NCI-H446 treated with DMSO at 0.1 percent for 48 hours (cell line): Measurements from ENCODE around the gene ICAM2.
"Not testable (repeated sequence)": the region's sequence is repeated elsewhere in the genome, so short reads cannot be mapped to it uniquely, and the experiment has no call there.

Source experiments
- DNase-seq: peaks from one replicate; lab custom pipeline; 2025; lab: John Stamatoyannopoulos, UW

The ICAM2 gene

DNA sequence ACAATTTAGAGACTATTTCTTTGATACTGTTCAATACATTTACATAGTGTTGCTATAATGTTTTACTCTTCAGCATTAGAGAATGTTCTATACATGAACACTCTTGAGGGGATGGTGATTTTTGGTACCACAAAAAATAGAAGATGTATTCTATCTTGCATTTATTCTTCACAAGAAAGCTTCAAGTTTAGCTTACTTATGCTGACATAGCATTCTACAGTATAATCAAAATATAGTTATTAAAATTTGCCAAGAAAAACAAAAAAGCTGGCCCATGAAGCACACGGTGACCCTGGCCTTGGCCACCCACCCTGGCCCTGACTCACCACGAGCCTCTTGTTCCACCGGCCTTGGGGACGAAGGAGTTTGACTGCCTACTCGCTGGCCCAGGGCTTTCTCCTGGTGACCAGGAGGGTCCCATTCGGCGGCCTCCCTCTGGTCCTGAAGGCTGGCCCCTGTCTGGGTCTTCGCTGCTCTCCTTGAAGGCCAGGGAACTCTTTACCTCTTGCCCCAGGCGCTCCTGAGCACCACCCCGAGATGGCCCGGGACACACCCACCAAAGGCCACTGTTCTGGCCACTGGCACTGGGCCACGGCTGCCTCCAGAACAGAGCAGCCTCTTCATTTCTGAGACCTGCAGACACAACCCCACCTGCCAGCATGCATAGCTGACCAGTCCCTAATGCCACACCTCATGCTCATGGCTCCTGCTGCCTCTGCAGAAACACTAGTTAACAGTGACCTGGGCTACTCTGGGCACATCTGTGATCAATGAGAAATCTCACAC is 22.5 kb upstream of the ICAM2 start:
- no peak for DNase-seq

DNA sequence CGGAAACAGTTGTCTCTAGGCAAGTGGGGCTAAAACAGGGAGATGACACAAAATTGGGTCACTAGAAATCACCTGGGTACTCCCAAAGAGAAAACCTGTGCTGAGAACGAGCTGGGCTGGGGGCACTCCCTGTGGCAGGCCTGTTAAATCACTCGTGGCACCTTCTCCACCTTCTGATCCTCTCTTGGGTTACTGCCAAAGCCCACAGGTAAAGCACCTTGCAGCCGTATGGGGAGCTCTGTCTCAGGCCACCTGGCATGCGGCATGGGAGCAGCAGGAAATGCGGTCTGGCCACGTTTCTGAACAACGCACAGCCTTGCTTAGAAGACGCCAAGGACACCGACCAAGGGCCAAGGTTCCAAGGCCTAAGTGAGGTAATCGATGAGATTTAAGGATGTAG is 21.5 kb upstream of the ICAM2 start:
- DNase-seq = no peak

- DNase-seq = no peak
These were observed 19.8 kb upstream of the ICAM2 start for GRCh38 chr17:64040206-64040605.

- DNase-seq = no peak
These were observed 18.6 kb upstream of the ICAM2 start for GRCh38 chr17:64039106-64039400.

GRCh38 chr17:64038331-64039105 is 18.1 kb upstream of the ICAM2 start:
- DNase-seq = no peak

- DNase-seq = no peak
These were observed 17.4 kb upstream of the ICAM2 start for GRCh38 chr17:64037802-64038201.

- DNase-seq = no peak
These were observed 16.7 kb upstream of the ICAM2 start for GRCh38 chr17:64037180-64037579.

DNA sequence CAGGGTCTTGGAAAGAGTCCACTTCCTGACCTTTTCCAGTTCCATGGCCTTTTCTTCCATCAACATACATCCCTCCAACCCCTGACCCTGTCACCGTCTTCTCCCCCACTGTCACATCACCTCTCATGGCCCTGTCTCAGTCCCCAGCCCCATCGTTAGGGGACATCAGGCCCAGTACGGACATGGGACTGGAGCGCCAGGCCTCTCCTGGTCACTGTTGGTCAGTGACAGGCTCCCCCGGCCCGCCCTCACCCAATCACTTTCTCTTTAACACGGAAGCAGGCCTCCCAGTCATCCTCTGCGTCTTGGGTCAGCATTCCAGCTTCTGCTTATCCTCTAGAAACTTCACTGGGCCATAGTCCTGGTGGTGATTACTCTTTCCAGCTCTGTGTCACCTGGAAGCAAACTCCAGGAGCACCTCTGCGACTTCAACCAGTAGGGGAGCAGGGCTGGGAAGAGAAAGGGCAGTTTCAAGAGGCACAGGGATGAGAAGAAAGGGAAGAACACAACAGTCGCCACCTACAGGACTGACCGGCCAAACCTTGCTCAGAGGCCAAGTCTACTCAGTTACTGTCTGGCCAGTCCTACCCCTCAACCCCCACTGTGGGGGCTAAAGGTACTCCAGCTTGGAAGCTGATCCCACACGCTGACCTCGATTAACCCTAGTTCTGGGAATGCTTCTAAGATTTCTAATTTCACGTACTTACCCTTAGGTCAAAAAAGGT is 15.9 kb upstream of the ICAM2 start:
- no peak for DNase-seq

DNA sequence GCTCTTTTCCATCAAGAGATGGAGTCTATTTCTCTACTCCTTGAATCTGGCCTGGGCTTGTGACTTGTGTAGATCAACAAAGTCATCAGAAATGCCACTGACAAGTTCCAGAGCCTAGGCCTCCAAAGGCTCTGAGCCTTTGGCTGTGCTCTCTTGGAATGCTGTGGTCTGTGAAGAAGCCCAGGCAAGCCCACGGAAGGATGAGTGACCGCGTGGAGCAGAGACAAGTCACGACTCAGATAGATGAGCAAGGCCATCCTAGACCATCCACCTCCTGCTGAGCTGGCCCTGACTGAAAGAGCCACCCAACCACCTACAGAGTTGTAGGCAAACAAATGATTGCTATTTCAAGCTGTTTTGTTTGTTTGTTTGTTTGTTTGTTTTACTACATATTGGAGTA is 11.6 kb upstream of the ICAM2 start:
- no peak for DNase-seq

DNA sequence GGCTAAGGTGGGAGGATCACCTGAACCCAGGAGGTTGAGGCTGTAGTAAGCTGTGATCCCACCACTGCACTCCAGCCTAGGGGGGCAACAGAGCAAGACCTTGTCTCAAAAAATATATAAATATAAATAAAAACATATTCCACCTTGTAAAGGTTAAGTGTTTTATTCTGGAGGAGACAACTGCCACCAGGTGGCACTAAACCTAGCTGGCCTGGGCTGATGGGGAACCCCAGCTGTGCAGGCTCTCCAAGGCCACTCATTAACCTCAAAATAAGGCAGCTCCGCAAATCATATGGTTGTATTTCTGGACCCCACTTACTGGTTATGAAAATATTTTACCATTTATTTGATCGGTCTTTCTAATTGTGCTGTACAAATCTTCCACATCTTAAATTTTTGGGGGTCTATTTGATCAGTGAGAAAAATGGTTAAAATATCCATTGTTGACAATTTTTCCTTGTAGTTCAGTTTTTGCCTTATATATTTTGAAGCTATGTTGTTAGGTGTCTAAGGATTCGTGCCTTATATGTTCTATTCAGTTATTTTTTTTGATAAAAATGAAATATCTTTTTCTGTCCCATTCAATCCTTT is 8.5 kb upstream of the ICAM2 start:
- DNase-seq = no peak

- DNase-seq = no peak
These were observed 5.4 kb upstream of the ICAM2 start for GRCh38 chr17:64025732-64026294.

GRCh38 chr17:64024781-64025731 is 4.6 kb upstream of the ICAM2 start:
- DNase-seq = no peak

DNA sequence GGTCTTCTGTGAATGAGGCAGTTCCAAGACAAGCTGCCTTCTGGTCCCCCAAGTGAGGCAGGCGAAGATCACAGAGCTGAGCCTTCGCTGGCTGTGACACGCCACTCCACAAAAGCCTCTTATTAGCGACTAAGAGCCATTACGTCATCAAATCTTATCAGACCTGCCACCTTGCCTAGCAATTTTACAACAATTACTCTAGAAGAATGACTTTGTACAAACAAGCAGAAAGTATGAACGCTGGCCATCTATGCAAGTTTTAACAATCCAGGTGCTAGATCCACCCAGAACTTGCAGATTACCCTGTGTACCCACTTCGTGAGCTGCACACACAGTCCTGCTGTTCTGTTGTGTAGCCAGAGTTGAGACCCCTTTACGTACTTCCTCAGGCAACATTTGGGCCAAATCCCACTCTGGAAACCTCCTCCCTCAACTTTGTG is 3.8 kb upstream of the ICAM2 start:
- no peak for DNase-seq

- DNase-seq = no peak
These were observed 2.2 kb upstream of the ICAM2 start for GRCh38 chr17:64022611-64023063.

- not testable (repeated sequence) for DNase-seq
These were observed 877 bp downstream of the ICAM2 start for GRCh38 chr17:64019551-64019961.

DNA sequence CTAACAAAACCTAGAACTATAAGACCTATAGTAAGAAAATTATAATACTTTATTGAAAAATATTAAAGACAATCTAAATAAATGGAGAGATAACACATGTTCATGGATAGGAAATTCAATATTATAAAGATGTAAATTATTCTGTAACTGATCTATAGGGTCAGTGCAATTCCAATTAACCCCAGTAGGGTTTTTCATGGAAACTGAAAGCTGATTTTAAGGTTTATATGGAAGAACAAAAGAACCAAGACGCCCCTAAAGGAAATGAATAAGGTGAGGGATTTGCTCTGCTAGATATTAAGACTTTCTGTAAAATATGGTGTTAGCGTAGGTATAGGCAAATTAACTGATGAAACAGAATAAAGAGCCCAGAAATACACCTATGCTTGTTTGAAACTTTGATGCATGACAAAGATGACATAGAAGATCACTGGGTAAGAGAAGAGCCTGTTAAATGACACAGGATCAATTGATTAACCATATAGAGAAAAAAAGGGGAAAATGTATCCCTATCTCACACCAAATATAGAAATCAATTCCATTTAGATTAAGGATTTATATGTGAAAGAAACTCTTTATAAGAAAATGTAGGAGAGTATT is 3.0 kb downstream of the ICAM2 start:
- no peak for DNase-seq

DNA sequence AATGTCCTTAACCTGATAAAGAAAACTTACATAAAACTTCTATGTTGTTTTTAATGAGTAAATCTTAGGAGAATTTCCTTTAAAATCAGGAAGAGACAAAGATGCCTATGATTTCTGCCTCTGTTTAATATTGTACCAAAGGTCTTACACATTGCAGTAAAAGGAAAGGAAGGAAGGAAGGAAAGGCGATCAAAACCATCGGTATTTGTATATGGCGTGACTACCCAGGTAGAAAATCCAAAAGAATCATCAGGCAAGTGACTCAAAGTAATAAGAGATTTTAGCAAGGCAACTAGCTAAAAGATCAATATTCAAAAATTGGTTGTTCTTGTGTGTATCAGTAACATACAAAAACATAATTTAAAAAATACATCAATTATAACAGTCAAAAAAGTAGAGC is 3.5 kb downstream of the ICAM2 start:
- no peak for DNase-seq

- DNase-seq = no peak
These were observed 4.1 kb downstream of the ICAM2 start for GRCh38 chr17:64016231-64016784.

DNA sequence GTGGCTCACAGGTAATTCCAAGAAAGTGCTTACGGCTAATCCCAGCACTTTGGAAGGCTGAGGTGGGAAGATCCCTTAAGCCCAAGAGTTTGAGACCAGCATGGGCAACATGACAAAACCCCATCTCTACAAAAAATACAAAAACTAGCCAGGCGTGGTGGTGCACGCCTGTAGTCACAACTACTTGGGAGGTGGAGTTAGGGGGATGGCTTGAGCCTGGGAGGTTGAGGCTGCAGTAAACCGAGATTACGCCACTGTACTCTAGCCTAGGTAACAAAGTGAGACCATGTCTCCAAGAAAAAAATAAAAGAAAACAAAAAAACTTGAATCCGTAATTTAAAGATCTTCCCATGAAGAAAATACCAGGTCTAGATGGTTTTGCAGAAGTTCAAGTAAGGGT is 5.0 kb downstream of the ICAM2 start:
- DNase-seq = no peak
